ENCODE results near the gene EPHA3.

DNA sequence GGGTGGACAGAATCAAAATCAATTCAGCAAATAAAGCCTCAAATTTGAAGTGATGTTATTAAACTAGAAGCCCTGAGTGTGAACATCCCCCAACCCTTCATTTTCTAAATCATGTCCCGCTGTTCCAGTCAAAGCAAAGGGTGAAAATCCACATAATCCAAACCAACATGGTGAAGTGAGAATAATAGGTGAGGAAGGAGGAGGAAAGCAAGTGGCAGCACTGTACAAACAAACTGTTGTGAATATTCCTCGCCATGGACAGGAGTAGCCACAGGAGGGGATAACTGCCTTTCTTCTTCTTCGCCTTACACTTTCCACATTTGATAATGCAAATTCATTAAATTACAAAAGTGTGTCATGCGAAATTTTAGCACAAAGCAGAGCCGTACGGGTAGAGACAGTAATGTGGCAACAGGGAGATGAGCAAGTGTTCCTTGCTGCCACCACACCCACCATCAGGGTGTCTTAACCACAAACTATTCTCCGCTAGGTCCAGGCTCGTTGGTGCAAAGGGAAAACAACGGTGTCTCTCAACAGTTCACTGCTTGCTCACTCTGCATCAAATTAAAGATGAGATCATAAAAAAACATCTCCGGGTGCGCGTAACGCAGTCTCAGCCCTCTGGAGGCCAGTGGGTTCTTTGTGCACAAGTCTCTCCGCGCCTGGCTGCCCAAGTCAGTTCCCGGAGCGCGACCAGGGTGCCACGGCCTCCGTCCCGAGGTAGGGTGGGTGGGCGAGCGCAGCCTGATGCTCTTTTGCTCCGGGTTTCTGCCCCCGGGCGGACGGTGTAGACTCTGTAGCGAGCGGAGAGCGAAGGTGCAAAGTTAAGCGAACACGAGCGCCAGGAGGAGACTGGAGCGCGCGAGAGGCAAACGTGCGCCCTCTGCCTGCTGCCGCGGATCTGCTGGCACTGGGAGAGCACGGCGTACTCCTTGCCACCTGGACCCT is 6.7 kb downstream of the EPHA3 start:
- TF ChIP-seq, protein P1, sequence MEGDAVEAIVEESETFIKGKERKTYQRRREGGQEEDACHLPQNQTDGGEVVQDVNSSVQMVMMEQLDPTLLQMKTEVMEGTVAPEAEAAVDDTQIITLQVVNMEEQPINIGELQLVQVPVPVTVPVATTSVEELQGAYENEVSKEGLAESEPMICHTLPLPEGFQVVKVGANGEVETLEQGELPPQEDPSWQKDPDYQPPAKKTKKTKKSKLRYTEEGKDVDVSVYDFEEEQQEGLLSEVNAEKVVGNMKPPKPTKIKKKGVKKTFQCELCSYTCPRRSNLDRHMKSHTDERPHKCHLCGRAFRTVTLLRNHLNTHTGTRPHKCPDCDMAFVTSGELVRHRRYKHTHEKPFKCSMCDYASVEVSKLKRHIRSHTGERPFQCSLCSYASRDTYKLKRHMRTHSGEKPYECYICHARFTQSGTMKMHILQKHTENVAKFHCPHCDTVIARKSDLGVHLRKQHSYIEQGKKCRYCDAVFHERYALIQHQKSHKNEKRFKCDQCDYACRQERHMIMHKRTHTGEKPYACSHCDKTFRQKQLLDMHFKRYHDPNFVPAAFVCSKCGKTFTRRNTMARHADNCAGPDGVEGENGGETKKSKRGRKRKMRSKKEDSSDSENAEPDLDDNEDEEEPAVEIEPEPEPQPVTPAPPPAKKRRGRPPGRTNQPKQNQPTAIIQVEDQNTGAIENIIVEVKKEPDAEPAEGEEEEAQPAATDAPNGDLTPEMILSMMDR (IDR thresholded peaks at IDR 0.05) = peak; percentile 47 to 82 (median 66)
- no peak for TF ChIP-seq POLR2A (IDR thresholded peaks at IDR 0.05)
